Skeletal muscle satellite cell (primary cell): ENCODE measurements around the gene NEDD9.

Experiments
- H3K27me3 ChIP-seq: 2 replicates; pipeline ENCODE4 v1.7.0; 2013; ENCODE audit warnings: low read length; ENCODE audit not compliant: control insufficient read depth, insufficient read depth
- H3K36me3 ChIP-seq: 2 replicates; pipeline ENCODE4 v1.7.0; 2013; ENCODE audit warnings: mild to moderate bottlenecking, control low read depth, low read length; ENCODE audit not compliant: insufficient read depth
- H3K4me1 ChIP-seq: 2 replicates; pipeline ENCODE4 v1.7.0; 2013; ENCODE audit warnings: low read length; ENCODE audit not compliant: control insufficient read depth, insufficient read depth
- H3K4me2 ChIP-seq: 2 replicates; pipeline ENCODE4 v1.7.0; 2013; ENCODE audit warnings: mild to moderate bottlenecking, low read length
- H3K4me3 ChIP-seq: 2 replicates; pipeline ENCODE4 v1.7.0; 2013; ENCODE audit warnings: low read length
- H3K9ac ChIP-seq: 2 replicates; pipeline ENCODE4 v1.7.0; 2013; ENCODE audit warnings: mild to moderate bottlenecking, low read depth, low read length, moderate library complexity
- H3K9me3 ChIP-seq: replicated peaks from 2 replicates; pipeline ENCODE4 v1.7.0; 2013; ENCODE audit warnings: mild to moderate bottlenecking, control low read depth, low read length

Gene NEDD9

GRCh38 chr6:11203306-11204004 is 29.0 kb downstream of the NEDD9 start:
- no peaks in the 10 kb centered on the region for H3K27me3 ChIP-seq
- peaks cover 60% of the 10 kb centered on the region for H3K4me1 ChIP-seq
- no peaks in the 10 kb centered on the region for H3K9me3 ChIP-seq
- H3K4me2 ChIP-seq, result no peak overlapping the region
- H3K36me3 ChIP-seq, result peaks cover 12% of the 10 kb centered on the region
- no peak overlapping the region for H3K9ac ChIP-seq
- no peak overlapping the region for H3K4me3 ChIP-seq

DNA sequence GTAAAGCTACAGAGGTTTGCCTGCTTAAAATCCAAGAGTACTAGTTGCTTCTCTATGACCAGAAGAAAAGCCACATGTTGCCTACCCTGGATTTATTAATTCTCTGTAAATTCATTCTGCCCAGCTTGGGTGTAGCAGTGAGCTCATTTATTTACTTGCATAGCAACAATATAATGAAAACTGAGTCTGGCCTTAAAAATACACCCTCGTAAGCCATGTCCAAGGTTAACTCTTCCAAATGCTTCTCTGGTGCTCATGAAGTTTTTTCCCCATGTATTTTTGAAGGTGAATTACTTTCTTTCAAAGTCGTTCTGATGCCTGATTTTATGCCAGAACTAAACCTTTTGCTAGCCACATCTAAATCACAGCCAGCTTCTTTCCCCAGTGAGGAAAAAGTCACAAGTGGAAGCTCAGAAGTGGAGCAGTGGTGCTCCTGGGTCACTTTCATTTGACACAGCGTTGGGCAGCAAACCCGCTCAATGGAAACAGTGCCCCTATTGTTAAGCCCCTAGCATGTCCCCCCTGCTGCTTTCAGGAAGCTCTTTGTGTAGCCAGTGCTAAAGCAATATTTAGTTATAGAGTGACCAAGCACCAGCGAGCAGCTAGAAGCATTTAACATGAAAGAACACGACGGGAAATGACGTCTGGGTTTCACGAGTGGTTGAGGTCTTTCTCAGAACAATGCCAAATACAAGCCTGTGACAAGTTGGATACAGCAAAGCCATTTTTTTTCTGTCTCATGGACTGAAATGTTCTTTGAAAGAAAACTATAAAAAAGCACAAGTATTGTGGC is 29.8 kb downstream of the NEDD9 start:
- H3K4me1 ChIP-seq, result peaks cover 62% of the 10 kb centered on the region
- no peaks in the 10 kb centered on the region for H3K27me3 ChIP-seq
- peak overlapping the region; percentile 18 for H3K4me2 ChIP-seq
- no peaks in the 10 kb centered on the region for H3K9me3 ChIP-seq
- peak overlapping the region; percentile 59 for H3K9ac ChIP-seq
- no peak overlapping the region for H3K4me3 ChIP-seq
- H3K36me3 ChIP-seq, result peaks cover 15% of the 10 kb centered on the region

GRCh38 chr6:11201772-11202512 is 30.5 kb downstream of the NEDD9 start:
- Histone ChIP-seq H3K9ac (peak overlapping the region; percentile 59), H3K36me3 (peaks cover 16% of the 10 kb centered on the region), H3K27me3 (no peaks in the 10 kb centered on the region), H3K4me1 (peaks cover 62% of the 10 kb centered on the region), H3K4me2 (no peak overlapping the region), H3K4me3 (no peak overlapping the region), H3K9me3 (no peaks in the 10 kb centered on the region)

- H3K4me1 ChIP-seq, result peaks cover 63% of the 10 kb centered on the region
- H3K36me3 ChIP-seq, result peaks cover 16% of the 10 kb centered on the region
- peak overlapping the region; percentile 75 for H3K9ac ChIP-seq
- H3K4me2 ChIP-seq, result no peak overlapping the region
- no peaks in the 10 kb centered on the region for H3K27me3 ChIP-seq
- peak overlapping the region; percentile 0 for H3K4me3 ChIP-seq
- H3K9me3 ChIP-seq, result no peaks in the 10 kb centered on the region
These were observed 31.5 kb downstream of the NEDD9 start for GRCh38 chr6:11201015-11201414.

- Histone ChIP-seq H3K27me3 (no peaks in the 10 kb centered on the region), H3K9me3 (no peaks in the 10 kb centered on the region), H3K4me2 (peak overlapping the region; percentile 43), H3K9ac (peak overlapping the region; percentile 75), H3K4me3 (peak overlapping the region; percentile 32), H3K36me3 (peaks cover 16% of the 10 kb centered on the region), H3K4me1 (peaks cover 69% of the 10 kb centered on the region)
These were observed 32.1 kb downstream of the NEDD9 start for GRCh38 chr6:11200356-11200755.

DNA sequence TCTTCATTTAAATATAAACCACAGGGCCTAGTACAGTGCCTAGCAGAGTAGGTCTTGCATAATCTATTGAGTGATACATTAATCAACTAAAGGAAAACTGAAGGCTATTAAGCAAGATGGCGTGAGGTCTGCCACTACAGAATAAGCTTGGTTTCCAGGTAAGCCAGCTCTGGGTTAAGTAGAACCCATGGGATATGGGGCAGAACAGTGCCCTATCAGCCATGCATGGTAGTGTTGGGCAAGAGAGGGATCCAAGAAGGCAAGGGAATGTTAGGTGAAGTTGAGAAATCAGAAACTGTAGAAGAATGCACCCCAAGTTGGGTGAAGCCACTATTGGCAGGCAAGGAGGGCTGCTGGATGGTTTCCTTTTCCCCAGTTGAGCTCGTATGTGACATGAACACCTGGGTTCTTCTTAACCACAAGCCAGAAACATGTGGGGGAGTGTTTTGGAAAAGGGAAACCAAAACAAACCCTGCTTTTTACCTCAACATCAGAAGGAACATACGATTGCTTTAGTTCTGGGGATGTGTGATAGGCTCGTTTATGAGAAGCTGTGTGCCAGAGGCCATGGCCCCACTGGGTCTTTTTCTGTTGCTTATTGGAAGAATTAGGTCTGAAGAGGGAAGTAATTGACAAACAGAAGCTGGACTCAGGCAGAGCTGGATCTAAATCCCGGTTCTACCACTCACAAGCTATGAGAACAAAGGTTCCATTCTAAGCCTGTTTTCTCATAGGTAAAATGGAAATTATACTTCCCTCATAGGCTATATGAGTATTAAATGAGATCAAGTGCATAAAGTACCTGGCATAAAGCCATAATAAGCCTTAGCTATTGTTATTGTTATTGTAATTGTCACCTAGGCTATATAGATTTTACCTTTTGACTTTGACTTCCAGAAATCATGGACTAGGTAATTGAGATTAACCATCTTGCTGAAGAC is 33.5 kb downstream of the NEDD9 start:
- H3K27me3 ChIP-seq, result no peaks in the 10 kb centered on the region
- H3K4me2 ChIP-seq, result no peak overlapping the region
- peaks cover 11% of the 10 kb centered on the region for H3K36me3 ChIP-seq
- peak overlapping the region; percentile 1 for H3K9ac ChIP-seq
- H3K4me1 ChIP-seq, result peaks cover 83% of the 10 kb centered on the region
- no peak overlapping the region for H3K4me3 ChIP-seq
- H3K9me3 ChIP-seq, result no peaks in the 10 kb centered on the region

- Histone ChIP-seq H3K4me3 (no peak overlapping the region), H3K36me3 (peaks cover 11% of the 10 kb centered on the region), H3K4me2 (no peak overlapping the region), H3K9me3 (no peaks in the 10 kb centered on the region), H3K4me1 (peaks cover 82% of the 10 kb centered on the region), H3K9ac (peak overlapping the region; percentile 78), H3K27me3 (no peaks in the 10 kb centered on the region)
These were observed 34.6 kb downstream of the NEDD9 start for GRCh38 chr6:11197850-11198249.

DNA sequence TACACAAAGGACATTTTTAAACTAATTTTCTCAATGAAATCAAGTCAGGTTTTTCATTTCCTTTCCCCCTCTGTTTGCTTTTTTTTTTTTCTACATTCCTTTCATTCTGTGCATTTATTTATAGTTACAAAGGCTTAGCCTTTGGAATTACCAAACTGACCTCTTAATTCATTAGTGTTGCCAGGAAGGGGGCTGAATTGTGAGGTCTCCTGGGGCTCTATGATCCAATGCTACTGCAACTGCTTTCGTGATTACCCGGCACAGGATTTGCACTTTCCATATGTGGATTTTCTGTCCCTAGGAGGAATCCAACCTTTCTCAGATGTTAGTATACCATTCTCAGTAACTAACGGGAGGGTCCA is 35.3 kb downstream of the NEDD9 start:
- peaks cover 76% of the 10 kb centered on the region for H3K4me1 ChIP-seq
- no peaks in the 10 kb centered on the region for H3K9me3 ChIP-seq

DNA sequence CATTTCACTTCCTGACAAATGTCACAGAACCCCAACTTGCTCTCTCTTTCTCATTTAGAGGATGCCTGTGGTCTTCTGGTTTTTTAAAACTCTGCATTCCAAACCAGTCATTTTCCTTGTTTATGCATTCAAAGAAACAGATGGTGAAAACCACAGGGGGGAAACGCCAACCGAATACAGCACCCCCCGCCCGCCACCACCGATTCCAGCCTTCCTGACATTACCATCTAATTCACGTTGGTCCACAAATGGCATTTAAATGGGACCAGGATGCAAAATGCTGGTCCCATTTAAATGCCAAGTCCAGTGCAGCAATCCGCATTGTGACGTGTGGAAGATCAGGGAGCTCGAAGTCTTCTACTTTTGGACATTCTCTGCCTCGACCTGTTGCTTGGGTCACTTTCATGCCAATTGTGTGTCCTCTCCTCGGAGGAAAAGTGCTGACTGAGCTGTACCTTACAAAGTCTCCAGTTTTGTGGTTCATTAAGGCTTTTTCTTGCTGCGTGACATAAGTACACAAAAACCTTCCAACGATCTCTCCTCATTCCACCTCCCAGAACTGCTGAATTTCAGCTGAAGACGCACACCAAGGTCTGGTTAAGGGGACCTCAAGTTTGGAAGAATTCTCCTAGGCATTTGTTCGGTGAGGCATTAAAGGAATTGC is 35.8 kb downstream of the NEDD9 start:
- H3K4me1 ChIP-seq, result peaks cover 71% of the 10 kb centered on the region
- H3K9ac ChIP-seq, result peak overlapping the region; percentile 78
- H3K4me2 ChIP-seq, result peak overlapping the region; percentile 53
- peak overlapping the region; percentile 21 for H3K4me3 ChIP-seq
- no peaks in the 10 kb centered on the region for H3K27me3 ChIP-seq
- peaks cover 14% of the 10 kb centered on the region for H3K36me3 ChIP-seq
- H3K9me3 ChIP-seq, result no peaks in the 10 kb centered on the region

More for the DNA sequence above, 35.3 kb downstream of the NEDD9 start:
- peak overlapping the region; percentile 53 for H3K4me2 ChIP-seq
- peak overlapping the region; percentile 78 for H3K9ac ChIP-seq
- H3K27me3 ChIP-seq, result no peaks in the 10 kb centered on the region
- peak overlapping the region; percentile 9 for H3K4me3 ChIP-seq
- peaks cover 11% of the 10 kb centered on the region for H3K36me3 ChIP-seq

- H3K36me3 ChIP-seq, result peaks cover 31% of the 10 kb centered on the region
- H3K4me2 ChIP-seq, result peak overlapping the region; percentile 40
- no peaks in the 10 kb centered on the region for H3K9me3 ChIP-seq
- peak overlapping the region; percentile 46 for H3K9ac ChIP-seq
- H3K4me1 ChIP-seq, result peaks cover 53% of the 10 kb centered on the region
- no peak overlapping the region for H3K4me3 ChIP-seq
- no peaks in the 10 kb centered on the region for H3K27me3 ChIP-seq
These were observed 37.9 kb downstream of the NEDD9 start for GRCh38 chr6:11194356-11195218.
